ENCODE results near the gene SMAD6. TPM values are rescaled to one million over a fixed set of nuclear protein-coding genes. Genes with fewer than 3 reads are reported as not detected.
"Not testable (repeated sequence)": the region's sequence is repeated elsewhere in the genome, so short reads cannot be mapped to it uniquely, and the experiment has no call there.

SMAD6 gene
- total RNA-seq, 8 experiments from 2014 or later: 1.2 to 43.3 (median 3.9) TPM

DNA sequence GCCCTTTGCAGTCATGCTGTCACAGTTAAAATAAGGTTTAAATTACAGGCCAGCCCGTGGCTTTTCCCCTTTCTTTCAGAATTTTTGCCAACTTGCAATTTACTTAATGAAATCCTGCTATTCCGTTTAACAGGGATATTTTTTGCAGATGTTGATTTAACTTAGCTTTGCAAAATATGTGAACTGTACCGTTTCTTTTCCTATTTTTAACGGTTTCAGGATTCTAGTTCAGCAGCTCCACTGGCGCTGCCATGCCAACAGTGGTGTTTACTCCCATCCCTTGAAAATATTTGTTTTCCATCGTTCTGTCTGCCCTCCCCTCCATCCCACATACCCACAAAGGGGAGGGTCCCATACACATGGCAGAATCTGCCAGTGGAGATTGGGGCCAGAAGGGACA lies 54.3 kb downstream of the SMAD6 start:
- H3K4me1 ChIP-seq (replicated peaks in 1 of 2): peaks cover 0 to 7% of the 10 kb centered on the region in 2 donors
- WGBS, 10 experiments: 27 to 98% (median 73%) methylated on average over 2 to 6 of the region's 6 CpGs
- H3K4me3 ChIP-seq: no peak overlapping the region
- in situ Hi-C loops (cut with MboI; ENCODE audit: low pct_unique_long_range_greater_than_20kb in 2 of 9, low sequenced_read_pairs in 9 of 9, unreplicated experiment in 9 of 9): no loop called here
- no peak overlapping the region for H3K27ac ChIP-seq
- ATAC-seq (replicated peaks in 6 of 8): peak in 1 of 8 experiments; percentile 28

GRCh38 chr15:66757030-66757429 lies 55.0 kb downstream of the SMAD6 start:
- in situ Hi-C loops (cut with MboI; ENCODE audit: low pct_unique_long_range_greater_than_20kb in 2 of 9, low sequenced_read_pairs in 9 of 9, unreplicated experiment in 9 of 9): no loop called here
- 96 to 100% (median 99%) methylated on average over 2 to 9 of the region's 12 CpGs; no CpG with 5 or more reads in 6 of the 10 experiments for WGBS, 10 experiments
- Histone ChIP-seq H3K27ac (no peak overlapping the region), H3K4me1 (replicated peaks in 1 of 2) (peaks cover 0 to 12% of the 10 kb centered on the region in 2 donors), H3K4me3 (no peak overlapping the region)
- no peak for ATAC-seq (replicated peaks in 6 of 8)

- peak in 1 of 8 experiments; percentile 30 for ATAC-seq (replicated peaks in 6 of 8)
- in situ Hi-C loops (cut with MboI; ENCODE audit: low pct_unique_long_range_greater_than_20kb in 2 of 9, low sequenced_read_pairs in 9 of 9, unreplicated experiment in 9 of 9): no loop called here
- peaks cover 0 to 12% of the 10 kb centered on the region in 2 donors for H3K4me1 ChIP-seq (replicated peaks in 1 of 2)
These were observed 55.5 kb downstream of the SMAD6 start for GRCh38 chr15:66757521-66757920.

GRCh38 chr15:66758217-66758616 lies 56.2 kb downstream of the SMAD6 start:
- H3K4me3 ChIP-seq; H3K27ac ChIP-seq; in situ Hi-C loops (cut with MboI; ENCODE audit: low pct_unique_long_range_greater_than_20kb in 2 of 9, low sequenced_read_pairs in 9 of 9, unreplicated experiment in 9 of 9); ATAC-seq (replicated peaks in 6 of 8): not testable (repeated sequence)
- 50 to 100% (median 84%) methylated on average over 1 to 5 of the region's 6 CpGs for WGBS, 10 experiments
- peaks cover 0 to 12% of the 10 kb centered on the region in 2 donors for H3K4me1 ChIP-seq (replicated peaks in 1 of 2)

More at GRCh38 chr15:66757521-66757920, 55.5 kb downstream of the SMAD6 start:
- 26 to 100% (median 61%) methylated on average over 1 to 7 of the region's 11 CpGs; no CpG with 5 or more reads in 6 of the 10 experiments for WGBS, 10 experiments
- H3K4me3 ChIP-seq: no peak overlapping the region
- no peak overlapping the region for H3K27ac ChIP-seq

DNA sequence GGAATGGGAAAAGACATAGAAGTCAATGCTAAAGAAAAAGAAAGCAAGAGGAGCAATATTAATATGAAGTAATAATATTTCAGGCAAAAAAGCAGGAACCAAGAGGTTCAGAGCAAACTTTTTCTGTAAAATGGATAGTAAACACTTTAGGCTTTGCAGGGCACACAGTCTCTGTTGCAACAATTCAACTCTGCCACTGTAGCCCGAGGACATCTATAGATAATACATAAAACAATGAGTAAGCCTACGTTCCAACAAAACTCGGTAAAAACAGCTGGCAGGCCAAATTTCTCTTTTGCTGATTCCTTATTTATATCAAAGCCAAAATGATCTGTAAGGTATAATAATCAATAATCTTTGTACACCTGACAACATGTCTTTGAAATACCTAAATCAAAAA lies 56.8 kb downstream of the SMAD6 start:
- Histone ChIP-seq H3K4me3 (no peak overlapping the region), H3K27ac (no peak overlapping the region), H3K4me1 (replicated peaks in 1 of 2) (peaks cover 0 to 12% of the 10 kb centered on the region in 2 donors)
- in situ Hi-C loops (cut with MboI; ENCODE audit: low pct_unique_long_range_greater_than_20kb in 2 of 9, low sequenced_read_pairs in 9 of 9, unreplicated experiment in 9 of 9): no loop called here
- no peak for ATAC-seq (replicated peaks in 6 of 8)
- WGBS, 10 experiments: 0 to 100% (median 80%) methylated on average over 1 to 3 of the region's 3 CpGs; no CpG with 5 or more reads in 1 of the 10 experiments

GRCh38 chr15:66760097-66760967 lies 58.3 kb downstream of the SMAD6 start:
- ATAC-seq (replicated peaks in 6 of 8): peak in 1 of 8 experiments; percentile 72
- H3K27ac ChIP-seq: no peak overlapping the region
- 80 to 100% (median 85%) methylated on average over 1 to 6 of the region's 16 CpGs; no CpG with 5 or more reads in 6 of the 10 experiments for WGBS, 10 experiments
- in situ Hi-C loops (cut with MboI; ENCODE audit: low pct_unique_long_range_greater_than_20kb in 2 of 9, low sequenced_read_pairs in 9 of 9, unreplicated experiment in 9 of 9): no loop called here
- H3K4me3 ChIP-seq: no peak overlapping the region
- H3K4me1 ChIP-seq (replicated peaks in 1 of 2): peaks cover 0 to 12% of the 10 kb centered on the region in 2 donors

GRCh38 chr15:66760968-66761725 lies 59.1 kb downstream of the SMAD6 start:
- H3K4me3 ChIP-seq: no peak overlapping the region
- in situ Hi-C loops (cut with MboI; ENCODE audit: low pct_unique_long_range_greater_than_20kb in 2 of 9, low sequenced_read_pairs in 9 of 9, unreplicated experiment in 9 of 9): no loop called here
- WGBS, 10 experiments: 20 to 87% (median 70%) methylated on average over 2 to 12 of the region's 16 CpGs; no CpG with 5 or more reads in 3 of the 10 experiments
- H3K4me1 ChIP-seq (replicated peaks in 1 of 2): peaks cover 1 to 20% of the 10 kb centered on the region in 2 donors
- H3K27ac ChIP-seq: no peak overlapping the region
- peak in 2 of 8 experiments; percentile 18 to 34 for ATAC-seq (replicated peaks in 6 of 8)

GRCh38 chr15:66761726-66762595 lies 59.9 kb downstream of the SMAD6 start:
- H3K4me3 ChIP-seq: no peak overlapping the region
- WGBS, 10 experiments: 34 to 97% (median 79%) methylated on average over 3 to 8 of the region's 17 CpGs; no CpG with 5 or more reads in 1 of the 10 experiments
- in situ Hi-C loops (cut with MboI; ENCODE audit: low pct_unique_long_range_greater_than_20kb in 2 of 9, low sequenced_read_pairs in 9 of 9, unreplicated experiment in 9 of 9): no loop called here
- no peak overlapping the region for H3K27ac ChIP-seq
- H3K4me1 ChIP-seq (replicated peaks in 1 of 2): peaks cover 4 to 26% of the 10 kb centered on the region in 2 donors
- no peak for ATAC-seq (replicated peaks in 6 of 8)

DNA sequence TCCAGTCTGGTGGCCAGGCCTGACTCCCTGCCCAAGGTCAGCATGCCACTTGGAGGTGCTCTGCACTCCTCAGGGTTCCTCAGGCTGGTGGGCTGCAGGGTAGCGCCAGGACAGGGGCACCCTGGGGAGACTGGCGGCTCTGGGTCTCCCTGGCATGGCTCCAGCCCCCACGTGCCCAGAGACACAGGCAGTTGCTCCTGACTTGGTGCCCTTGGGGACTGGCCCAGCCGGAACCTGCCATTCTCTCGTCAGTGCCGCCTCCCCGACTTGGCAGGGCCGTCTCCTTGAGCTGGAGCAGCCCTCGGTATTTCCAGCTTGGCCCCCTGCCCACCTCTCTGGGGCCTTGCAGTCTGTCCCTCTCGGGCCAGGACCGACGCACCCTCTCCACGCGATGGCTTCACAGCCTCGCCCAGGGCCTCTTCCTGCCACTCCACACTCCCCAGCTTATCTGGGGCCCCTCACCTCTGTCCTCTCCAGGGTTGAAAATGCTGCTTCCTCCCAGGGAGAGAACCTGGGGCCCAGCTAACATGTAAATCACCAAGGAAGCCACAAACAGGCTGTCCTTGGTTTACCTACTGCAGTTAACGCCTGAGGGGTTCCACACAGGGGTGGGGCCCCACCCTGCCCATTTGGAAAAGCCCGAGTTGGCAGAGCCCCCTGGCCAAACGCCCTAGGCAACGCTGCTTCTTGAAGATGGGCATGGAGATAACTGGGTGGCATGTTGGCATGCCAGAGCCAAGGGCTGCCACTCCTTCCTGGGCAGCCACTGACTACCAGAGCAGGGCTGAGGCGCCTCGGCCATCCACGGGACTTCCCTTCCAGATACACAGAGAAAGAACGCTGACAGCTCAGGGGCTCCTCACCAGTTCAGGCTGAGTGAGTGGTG lies 61.4 kb downstream of the SMAD6 start:
- H3K4me3 ChIP-seq: no peak overlapping the region
- H3K4me1 ChIP-seq (replicated peaks in 1 of 2): peaks cover 4 to 26% of the 10 kb centered on the region in 2 donors
- H3K27ac ChIP-seq: no peak overlapping the region
- peak in 3 of 8 experiments; percentile 3 to 26 (median 8) for ATAC-seq (replicated peaks in 6 of 8)
- in situ Hi-C loops (cut with MboI; ENCODE audit: low pct_unique_long_range_greater_than_20kb in 2 of 9, low sequenced_read_pairs in 9 of 9, unreplicated experiment in 9 of 9): no loop called here
- 7 to 95% (median 57%) methylated on average over 1 to 4 of the region's 23 CpGs; no CpG with 5 or more reads in 3 of the 10 experiments for WGBS, 10 experiments

- 74 to 100% (median 84%) methylated on average over 4 to 12 of the region's 12 CpGs for WGBS, 10 experiments
- ATAC-seq (replicated peaks in 6 of 8): no peak
These were observed 62.2 kb downstream of the SMAD6 start for GRCh38 chr15:66764072-66764786.

More at GRCh38 chr15:66764072-66764786, 62.2 kb downstream of the SMAD6 start:
- Histone ChIP-seq H3K4me3 (no peak overlapping the region), H3K27ac (no peak overlapping the region), H3K4me1 (replicated peaks in 1 of 2) (peaks cover 4 to 26% of the 10 kb centered on the region in 2 donors)
- in situ Hi-C loops (cut with MboI; ENCODE audit: low pct_unique_long_range_greater_than_20kb in 2 of 9, low sequenced_read_pairs in 9 of 9, unreplicated experiment in 9 of 9): no loop called here

All from motor neuron (in vitro differentiated cells).